ENCODE results near the gene PLEKHG4.

GRCh38 chr16:67238278-67238575, 41.1 kb upstream of the PLEKHG4 start:
- no peak for TF ChIP-seq ATF3 (IDR thresholded peaks at IDR 0.05)
- no peak for TF ChIP-seq CTCF (IDR thresholded peaks at IDR 0.05 in 2 of 3, conservative IDR thresholded peaks at IDR 0.05 in 1 of 3; ENCODE audit: borderline replicate concordance in 1 of 3, insufficient read depth in 1 of 3, low read depth in 2 of 3, low read length in 2 of 3)
- TF ChIP-seq POLR2A (IDR thresholded peaks at IDR 0.05; ENCODE audit: borderline replicate concordance, extremely low read depth, insufficient read depth, insufficient read length), result no peak

Measured in HCT116 (cell line).